Omental fat pad (tissue), 4 donors: ENCODE measurements around the gene OR8D4. TPM values are rescaled to one million over a fixed set of nuclear protein-coding genes. Genes with fewer than 3 reads are reported as not detected.

ENCODE experiments used
- ATAC-seq: fragments of 150-250 bp; one replicate; pipeline ENCODE4 v1.9.1; 2016; ENCODE audit warnings: mild to moderate bottlenecking, moderate library complexity; ENCODE audit not compliant: low FRiP score
- DNase-seq: peaks from one replicate; pipeline ENCODE4 v3.0.0-alpha.2; 2019; ENCODE audit warnings: low spot score
- CTCF ChIP-seq, 3 donors: fragments of 450-650 bp; IDR thresholded peaks; one replicate each; pipeline ENCODE4 v1.5.1; 2016 to 2017; ENCODE audit warnings: antibody characterized with exemption in 3 of 3, mild to moderate bottlenecking in 3 of 3, moderate library complexity in 2 of 3
- total RNA-seq, 4 donors: library from RNA; depleted of rRNA; stranded (reverse); fragments of >200 nt; gene quantifications; one replicate each; pipeline ENCODE4 v1.1.0, GENCODE V29; 2016

The OR8D4 gene
- total RNA-seq, 4 donors from 2014 or later, result not detected

GRCh38 chr11:123924027-123924426 is 22.1 kb downstream of the OR8D4 start:
- TF ChIP-seq CTCF (IDR thresholded peaks at IDR 0.05), result no peak
- ATAC-seq (no peak), DNase-seq (no peak)

- ATAC-seq (no peak), DNase-seq (no peak)
- TF ChIP-seq CTCF (IDR thresholded peaks at IDR 0.05), result no peak
Measured at GRCh38 chr11:123939317-123939716, 37.4 kb downstream of the OR8D4 start, which contains the start of gene OR4D5. Gene OR4D5 (plus strand): TSS chr11:123939617. CDS start chr11:123939617, 0 bp downstream.

- DNase-seq (no peak), ATAC-seq (no peak)
- TF ChIP-seq CTCF (IDR thresholded peaks at IDR 0.05), result no peak
Measured at GRCh38 chr11:123942413-123942812, 40.4 kb downstream of the OR8D4 start.

GRCh38 chr11:123943738-123944137 is 41.8 kb downstream of the OR8D4 start, which contains the start of gene OR6T1:
Gene OR6T1 (minus strand): TSS chr11:123943838. CDS start chr11:123943838, 0 bp downstream.
- no peak for TF ChIP-seq CTCF (IDR thresholded peaks at IDR 0.05)
- no peak for DNase-seq
- ATAC-seq, result no peak

GRCh38 chr11:123945132-123945531 is 43.2 kb downstream of the OR8D4 start:
- DNase-seq (no peak), ATAC-seq (no peak)
- no peak for TF ChIP-seq CTCF (IDR thresholded peaks at IDR 0.05)

GRCh38 chr11:123956752-123957151 is 54.8 kb downstream of the OR8D4 start:
- DNase-seq (no peak), ATAC-seq (no peak)
- no peak for TF ChIP-seq CTCF (IDR thresholded peaks at IDR 0.05)

Other genes starting within 250 kb of the OR8D4 start
- gene SCN3B, start 247.5 kb upstream of the OR8D4 start, total RNA-seq, result 1 to 10 TPM; 1.5 to 2.6 (median 1.8) TPM
- gene ZNF202, start 160.5 kb upstream of the OR8D4 start, total RNA-seq, result 10 to 100 TPM in 1 of 4 donors, 1 to 10 TPM in 3; 4.1 to 12.6 (median 7.9) TPM
- gene OR6X1, start 147.6 kb upstream of the OR8D4 start, total RNA-seq, result not detected
- not detected for gene OR6M1, start 95.8 kb upstream of the OR8D4 start, total RNA-seq
- gene TMEM225, start 16.5 kb upstream of the OR8D4 start, total RNA-seq, result not detected
- not detected for gene OR4D5, start 37.5 kb downstream of the OR8D4 start, total RNA-seq
- not detected for gene OR6T1, start 41.7 kb downstream of the OR8D4 start, total RNA-seq
- gene OR10S1, start 75.6 kb downstream of the OR8D4 start, total RNA-seq, result not detected
- not detected for gene OR10G6, start 93.0 kb downstream of the OR8D4 start, total RNA-seq
- not detected for gene OR10G4, start 110.8 kb downstream of the OR8D4 start, total RNA-seq
- gene OR10G9, start 120.8 kb downstream of the OR8D4 start, total RNA-seq, result not detected
- gene OR10G8, start 124.6 kb downstream of the OR8D4 start, total RNA-seq, result not detected
- gene OR10G7, start 139.2 kb downstream of the OR8D4 start, total RNA-seq, result not detected
- gene VWA5A, start 213.3 kb downstream of the OR8D4 start, total RNA-seq, result 10 to 100 TPM in 3 of 4 donors, 1 to 10 TPM in 1; 9.7 to 19.5 (median 15.0) TPM